Mucosa of descending colon (tissue), 3 donors: Measurements from ENCODE around the gene RDX. TPM values are rescaled to one million over a fixed set of nuclear protein-coding genes. Genes with fewer than 3 reads are reported as not detected.

Experiments used
- ATAC-seq: fragments of 200-7000 bp; cut with Tn5 transposase; one replicate; pipeline ENCODE4 v1.9.1; 2020; ENCODE audit warnings: mild to moderate bottlenecking, moderate library complexity
- DNase-seq, 3 donors: peaks; one replicate each; pipeline ENCODE4 v3.0.0-alpha.2; 2020
- H3K36me3 ChIP-seq: fragments of 200-600 bp; one replicate; pipeline ENCODE4 v1.8.0; 2021; ENCODE audit warnings: low read depth, mild to moderate bottlenecking
- H3K4me1 ChIP-seq: fragments of 200-600 bp; one replicate; pipeline ENCODE4 v1.8.0; 2021; ENCODE audit warnings: low read depth, mild to moderate bottlenecking
- H3K4me3 ChIP-seq: fragments of 200-600 bp; one replicate; pipeline ENCODE4 v1.8.0; 2021; ENCODE audit warnings: mild to moderate bottlenecking
- H3K9me3 ChIP-seq: fragments of 200-600 bp; one replicate; pipeline ENCODE4 v1.8.0; 2021; ENCODE audit warnings: mild to moderate bottlenecking
- CTCF ChIP-seq: fragments of 200-600 bp; IDR thresholded peaks from one replicate; pipeline ENCODE4 v1.8.0; 2022; ENCODE audit warnings: antibody characterized with exemption, mild to moderate bottlenecking
- intact Hi-C, 2 donors: fragments of 100-400 bp; cut with DNase I in 1 of 2; cut with micrococcal nuclease in 1 of 2; formaldehyde crosslinking; loops; one replicate each; pipeline versions ENCODE4 v1.11.0 to v1.11.1; 2022; cut with DNase I, micrococcal nuclease
- total RNA-seq, 3 donors: library from RNA; stranded (reverse); fragmentation: NEBNext Ultra II Directional in 2 of 3; extraction: Animal tissue kit (Norgen Biotek cat#: 25700) in 2 of 3; gene quantifications; one replicate each; pipeline versions ENCODE4 v1.2.1 to v1.2.4, GENCODE V29; 2021 to 2023
- donor health status: DM: no; HTN: no; CAD: no; lungs with moderate emphysema.
- donor health status: DM: no; HTN: no; CAD: no.
- donor health status: DM: no; HTN: yes; CAD: no.

Gene RDX
- total RNA-seq, 3 donors from 2014 or later, result 26.7 to 83.7 (median 26.8) TPM

DNA sequence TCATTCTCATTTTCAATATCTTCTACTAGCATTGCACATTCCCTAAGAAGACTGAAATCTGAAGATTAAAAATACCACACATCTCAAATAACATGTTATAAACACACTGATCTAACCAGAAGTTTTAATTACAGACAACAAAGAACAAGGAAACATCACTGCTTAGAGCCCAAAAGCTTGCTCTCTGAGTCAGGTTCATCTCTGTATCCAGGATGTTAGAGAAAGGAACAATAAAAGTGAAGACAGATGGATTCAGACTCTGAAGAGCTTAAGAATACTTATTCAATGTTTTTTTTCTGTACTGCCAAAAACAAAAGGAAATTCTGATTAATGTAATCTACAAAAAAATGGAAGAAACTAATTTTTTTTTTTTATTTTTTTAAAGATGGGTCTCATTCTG lies 16.5 kb downstream of the RDX start:
- no peak for DNase-seq
- no peak overlapping the region for H3K4me3 ChIP-seq
- H3K36me3 ChIP-seq, result no peaks in the 10 kb centered on the region
- no peaks in the 10 kb centered on the region for H3K9me3 ChIP-seq
- intact Hi-C loops, result no loop called here
- no peaks in the 10 kb centered on the region for H3K4me1 ChIP-seq
- no peak for TF ChIP-seq CTCF
- no peak for ATAC-seq

DNA sequence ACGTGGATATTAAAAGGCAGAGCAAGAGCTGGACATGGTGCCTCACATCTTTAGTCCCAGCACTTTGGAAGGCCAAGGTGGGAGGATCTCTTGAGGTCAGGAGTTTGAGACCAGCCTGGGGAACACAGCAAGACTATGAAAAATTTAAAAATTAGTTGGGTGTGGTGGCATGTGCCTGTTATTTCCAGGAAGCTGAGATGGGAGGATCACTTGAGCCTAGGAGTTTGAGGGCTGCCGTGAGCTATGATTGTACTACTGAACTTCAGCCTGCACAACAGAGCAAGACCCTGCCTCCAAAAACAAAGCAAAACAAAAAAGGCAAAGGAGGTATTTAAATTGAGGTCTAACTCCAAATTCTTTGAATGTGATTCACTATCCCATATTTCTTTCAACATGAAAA lies 23.5 kb downstream of the RDX start:
- H3K9me3 ChIP-seq, result no peaks in the 10 kb centered on the region
- intact Hi-C loops, result no loop called here
- DNase-seq (no peak), ATAC-seq (no peak)
- no peak for TF ChIP-seq CTCF
- H3K4me1 ChIP-seq, result no peaks in the 10 kb centered on the region
- H3K36me3 ChIP-seq, result no peaks in the 10 kb centered on the region
- no peak overlapping the region for H3K4me3 ChIP-seq

DNA sequence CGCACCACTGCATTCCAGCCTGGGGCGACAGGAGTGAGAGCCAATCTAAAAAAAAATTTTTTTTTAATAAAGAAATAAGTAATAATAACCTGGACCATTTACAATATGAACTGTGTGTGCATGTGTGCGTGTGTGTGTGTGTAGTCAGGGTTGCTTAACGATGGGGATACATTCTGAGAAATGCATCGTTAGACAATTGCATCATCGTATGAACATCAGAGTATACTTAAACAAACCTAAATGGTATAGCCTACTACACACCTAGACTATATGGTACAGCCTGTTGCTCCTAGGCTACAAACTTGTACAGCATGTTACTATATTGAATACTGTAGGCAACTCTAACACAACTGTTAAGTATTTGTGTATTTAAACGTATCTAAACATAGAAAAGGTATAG lies 26.4 kb downstream of the RDX start:
- Histone ChIP-seq H3K4me3 (no peak overlapping the region), H3K36me3 (no peaks in the 10 kb centered on the region), H3K9me3 (no peaks in the 10 kb centered on the region), H3K4me1 (no peaks in the 10 kb centered on the region)
- ATAC-seq (no peak), DNase-seq (no peak)
- intact Hi-C loops, result no loop called here
- TF ChIP-seq CTCF, result no peak

DNA sequence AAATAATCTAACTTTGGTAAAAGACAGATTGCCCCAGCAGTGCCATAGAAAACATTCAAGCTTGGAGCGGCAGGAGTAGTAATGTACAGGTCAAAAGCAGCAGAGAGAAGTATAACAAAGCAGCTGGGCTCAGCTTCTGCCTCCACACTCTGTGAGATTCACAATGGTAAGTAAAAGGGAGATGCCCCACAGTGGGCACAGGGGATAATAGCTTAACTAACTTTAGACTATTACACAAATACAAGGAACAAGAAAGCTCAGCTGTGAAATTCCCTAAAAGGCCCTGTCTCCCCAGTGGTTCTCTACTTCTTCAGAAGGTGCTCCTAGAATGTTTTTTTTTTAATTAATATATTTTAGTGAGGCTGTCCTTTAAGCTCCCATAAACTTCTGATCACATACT lies 28.0 kb downstream of the RDX start:
- no peak for TF ChIP-seq CTCF
- Histone ChIP-seq H3K36me3 (no peaks in the 10 kb centered on the region), H3K9me3 (no peaks in the 10 kb centered on the region), H3K4me3 (no peak overlapping the region), H3K4me1 (no peaks in the 10 kb centered on the region)
- DNase-seq (no peak), ATAC-seq (no peak)
- intact Hi-C loops, result no loop called here

- no peak overlapping the region for H3K4me3 ChIP-seq
- H3K36me3 ChIP-seq, result no peaks in the 10 kb centered on the region
- TF ChIP-seq CTCF, result no peak
- intact Hi-C loops, result no loop called here
- no peaks in the 10 kb centered on the region for H3K4me1 ChIP-seq
- no peaks in the 10 kb centered on the region for H3K9me3 ChIP-seq
- ATAC-seq (no peak), DNase-seq (no peak)
These were observed 34.4 kb downstream of the RDX start for GRCh38 chr11:110262072-110262403.
